Activated naive CD8-positive, alpha-beta T cell treated with anti-CD3 and anti-CD28 coated beads, Interleukin-2, amount 10 ng/mL, durations not matched to agents 7 days and 5 days (primary cell): ENCODE results near the gene FASTKD3. TPM values are rescaled to one million over a fixed set of nuclear protein-coding genes. Genes with fewer than 3 reads are reported as not detected.

Source experiments
- ATAC-seq: fragments of 150-1000 bp; cut with Tn5 transposase; one replicate; pipeline ENCODE4 v1.10.0; 2021; ENCODE audit warnings: low read depth, moderate library complexity
- POLR2A ChIA-PET: fragments of 350-600 bp; sonication (Branson Sonifier 250); formaldehyde crosslinking; loops from one replicate; lab custom pipeline; 2021; ENCODE audit warnings: antibody characterized with exemption; lab: Charles Lee
- DNase-seq: peaks from one replicate; pipeline ENCODE4 v3.0.0; 2021
- H3K27ac Mint-ChIP-seq: one replicate; pipeline ENCODE4 v1.8.0; 2022; ENCODE audit warnings: mild to moderate bottlenecking, mixed read lengths
- H3K27me3 Mint-ChIP-seq: one replicate; pipeline ENCODE4 v1.8.0; 2022; ENCODE audit warnings: mild to moderate bottlenecking, moderate library complexity, mixed read lengths
- H3K36me3 Mint-ChIP-seq: one replicate; pipeline ENCODE4 v1.8.0; 2021; ENCODE audit warnings: mild to moderate bottlenecking, mixed read lengths
- H3K4me1 Mint-ChIP-seq: one replicate; pipeline ENCODE4 v1.8.0; 2021; ENCODE audit warnings: mixed read lengths
- H3K4me3 Mint-ChIP-seq: one replicate; pipeline ENCODE4 v1.8.0; 2022; ENCODE audit warnings: mild to moderate bottlenecking, moderate library complexity, mixed read lengths
- H3K9me3 Mint-ChIP-seq: one replicate; pipeline ENCODE4 v1.8.0; 2021; ENCODE audit warnings: mixed read lengths
- total RNA-seq, 2 experiments: library from RNA; stranded (reverse); gene quantifications; one replicate each; pipeline ENCODE4 v1.2.3, GENCODE V29; 2021

The FASTKD3 gene
- total RNA-seq, 2 experiments from 2014 or later: 11.9 to 14.8 TPM

DNA sequence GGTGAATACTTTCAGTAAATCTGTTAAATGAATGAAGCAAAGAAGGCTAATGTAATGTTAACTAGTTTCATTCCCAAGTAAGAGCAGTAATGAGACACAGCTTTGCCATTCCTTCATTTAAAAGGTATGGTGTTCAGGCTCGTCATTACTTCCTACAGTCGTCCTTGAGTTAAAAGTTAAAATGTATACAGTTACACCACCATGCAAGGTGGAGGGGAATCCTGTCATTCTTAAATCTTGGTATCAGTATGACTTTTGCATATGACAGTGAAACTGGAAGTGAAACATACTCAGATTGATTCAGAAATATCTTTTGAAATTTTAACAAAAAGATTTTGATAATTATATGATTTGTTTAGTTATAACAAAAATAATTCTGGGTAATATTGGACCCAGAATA is 26.0 kb upstream of the FASTKD3 start:
- peaks cover 51% of the 10 kb centered on the region for H3K36me3 Mint-ChIP-seq
- H3K4me3 Mint-ChIP-seq: no peak overlapping the region
- H3K4me1 Mint-ChIP-seq: peaks cover 8% of the 10 kb centered on the region
- H3K27ac Mint-ChIP-seq: no peak overlapping the region
- no peak for DNase-seq
- no peak for ATAC-seq
- no peaks in the 10 kb centered on the region for H3K9me3 Mint-ChIP-seq
- H3K27me3 Mint-ChIP-seq: no peaks in the 10 kb centered on the region
- POLR2A ChIA-PET: no interaction called here

DNA sequence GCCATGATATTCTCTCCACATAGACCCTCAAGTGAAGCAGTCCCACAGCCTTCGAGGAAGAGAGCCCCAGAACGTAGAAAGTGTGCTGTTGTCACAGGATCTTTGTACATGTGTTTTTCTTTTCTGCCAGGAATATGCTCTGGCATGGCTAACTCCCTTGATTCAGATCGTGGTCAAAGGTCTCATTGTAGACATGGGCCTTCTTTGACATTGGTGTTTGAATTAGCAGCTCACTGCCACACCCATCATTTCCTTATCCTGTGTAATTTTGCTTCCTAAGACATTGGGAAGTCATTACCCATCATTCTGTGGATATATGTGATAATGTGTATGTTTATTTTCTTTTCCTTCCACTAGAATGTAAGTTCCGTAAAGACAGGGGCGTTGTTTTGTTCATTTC is 25.6 kb upstream of the FASTKD3 start:
- no peaks in the 10 kb centered on the region for H3K27me3 Mint-ChIP-seq
- ATAC-seq (no peak), DNase-seq (no peak)
- no peaks in the 10 kb centered on the region for H3K9me3 Mint-ChIP-seq
- H3K4me1 Mint-ChIP-seq: peaks cover 8% of the 10 kb centered on the region
- H3K27ac Mint-ChIP-seq: no peak overlapping the region
- POLR2A ChIA-PET: no interaction called here
- H3K36me3 Mint-ChIP-seq: peaks cover 48% of the 10 kb centered on the region
- no peak overlapping the region for H3K4me3 Mint-ChIP-seq

DNA sequence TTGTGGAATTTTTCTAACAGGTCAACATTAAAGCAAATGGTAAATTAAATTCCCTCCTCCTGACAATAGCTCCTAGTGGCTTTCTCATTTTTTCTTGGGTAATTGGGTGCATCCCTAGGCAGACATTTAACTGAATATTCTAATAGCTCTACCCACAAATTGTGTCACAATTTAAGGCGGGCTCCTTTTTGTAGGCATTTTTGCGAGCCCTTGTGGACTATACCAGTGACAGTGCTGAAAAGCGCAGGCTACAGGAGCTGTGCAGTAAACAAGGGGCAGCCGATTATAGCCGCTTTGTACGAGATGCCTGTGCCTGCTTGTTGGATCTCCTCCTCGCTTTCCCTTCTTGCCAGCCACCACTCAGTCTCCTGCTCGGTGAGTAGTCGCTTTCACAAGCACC is 20.1 kb upstream of the FASTKD3 start:
- Mint-ChIP-seq H3K36me3 (peaks cover 22% of the 10 kb centered on the region), H3K27me3 (no peaks in the 10 kb centered on the region), H3K4me3 (no peak overlapping the region), H3K4me1 (peaks cover 5% of the 10 kb centered on the region), H3K27ac (no peak overlapping the region), H3K9me3 (no peaks in the 10 kb centered on the region)
- no peak for DNase-seq
- ATAC-seq: no peak
- POLR2A ChIA-PET: no interaction called here

DNA sequence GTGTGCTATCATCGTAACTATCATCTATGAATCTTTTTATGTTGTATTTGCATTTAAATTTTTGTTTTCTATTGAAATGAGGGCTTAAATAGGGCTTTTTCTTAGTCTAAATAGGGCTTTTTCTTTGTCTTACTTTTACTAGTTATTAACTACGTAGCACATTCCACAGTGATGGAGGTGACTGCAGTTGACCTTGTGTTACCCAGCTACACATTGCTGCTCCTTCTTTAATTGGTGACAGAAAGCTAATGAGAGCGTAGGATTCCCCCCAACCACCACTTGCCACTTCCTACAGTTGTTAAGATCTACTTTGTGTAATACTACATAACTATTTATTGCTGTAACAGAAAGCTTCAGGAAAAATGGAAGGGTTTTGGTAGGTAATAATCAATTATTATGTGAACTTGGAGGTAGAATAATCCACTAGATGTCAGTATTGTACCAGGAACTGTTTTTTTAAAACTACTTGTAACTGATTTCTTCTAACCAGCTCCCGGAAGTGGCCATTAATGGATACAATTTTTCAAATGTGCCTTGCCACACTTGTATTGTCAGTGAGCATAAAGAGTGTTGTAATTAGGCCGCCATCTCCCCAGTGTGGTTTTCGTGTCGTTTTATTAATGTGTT is 18.1 kb upstream of the FASTKD3 start:
- POLR2A ChIA-PET: interaction anchor here (1.1 to 1.3 kb wide), 2 partner anchors 10 to 19 kb away, joined by 3 read pairs; partner anchors contain the start of genes FASTKD3 and MTRR
- Mint-ChIP-seq H3K4me3 (no peak overlapping the region), H3K36me3 (peaks cover 16% of the 10 kb centered on the region), H3K9me3 (no peaks in the 10 kb centered on the region), H3K4me1 (peaks cover 4% of the 10 kb centered on the region), H3K27ac (no peak overlapping the region), H3K27me3 (no peaks in the 10 kb centered on the region)
- DNase-seq: no peak
- ATAC-seq: no peak

DNA sequence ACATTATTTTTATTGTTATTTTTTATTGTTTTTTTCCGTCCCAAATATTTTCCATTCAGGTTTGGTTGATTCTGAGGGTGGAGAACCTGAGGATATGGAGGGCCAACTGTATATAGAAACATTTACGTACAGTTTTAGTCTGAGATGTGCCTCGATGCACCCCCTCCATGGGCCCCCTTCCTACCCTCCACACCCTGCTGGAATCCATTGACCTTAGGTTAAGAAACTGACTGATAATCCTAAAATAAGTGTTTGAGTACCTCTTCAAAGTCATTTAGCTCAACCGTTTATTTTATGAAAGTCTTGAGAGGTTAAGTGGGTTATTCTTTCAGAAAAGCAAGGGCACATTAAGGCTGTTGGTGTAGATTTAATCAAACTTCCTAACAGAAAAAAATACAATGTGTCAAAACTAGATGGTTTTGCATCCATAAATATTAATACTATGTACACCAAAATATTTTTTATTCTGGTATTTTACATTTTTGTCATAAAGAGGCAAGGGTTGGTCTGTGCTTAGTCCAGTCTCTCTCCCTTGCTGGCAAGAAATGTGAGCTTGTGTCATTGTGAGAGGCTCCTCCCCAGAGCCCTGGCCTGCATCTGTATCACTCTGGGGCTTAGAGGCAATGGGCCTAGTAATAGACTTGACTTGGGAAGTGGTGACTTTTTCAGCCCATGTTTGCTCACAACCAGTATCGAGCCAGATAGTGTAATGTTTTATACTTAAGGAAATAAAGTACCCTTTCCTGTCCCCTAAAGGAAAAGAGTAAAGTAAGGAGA is 15.8 kb upstream of the FASTKD3 start:
- H3K9me3 Mint-ChIP-seq: no peaks in the 10 kb centered on the region
- H3K27ac Mint-ChIP-seq: no peak overlapping the region
- ATAC-seq (no peak), DNase-seq (no peak)
- POLR2A ChIA-PET: no interaction called here
- H3K4me1 Mint-ChIP-seq: peaks cover 6% of the 10 kb centered on the region
- H3K27me3 Mint-ChIP-seq: no peaks in the 10 kb centered on the region
- H3K4me3 Mint-ChIP-seq: no peak overlapping the region
- H3K36me3 Mint-ChIP-seq: peaks cover 14% of the 10 kb centered on the region

DNA sequence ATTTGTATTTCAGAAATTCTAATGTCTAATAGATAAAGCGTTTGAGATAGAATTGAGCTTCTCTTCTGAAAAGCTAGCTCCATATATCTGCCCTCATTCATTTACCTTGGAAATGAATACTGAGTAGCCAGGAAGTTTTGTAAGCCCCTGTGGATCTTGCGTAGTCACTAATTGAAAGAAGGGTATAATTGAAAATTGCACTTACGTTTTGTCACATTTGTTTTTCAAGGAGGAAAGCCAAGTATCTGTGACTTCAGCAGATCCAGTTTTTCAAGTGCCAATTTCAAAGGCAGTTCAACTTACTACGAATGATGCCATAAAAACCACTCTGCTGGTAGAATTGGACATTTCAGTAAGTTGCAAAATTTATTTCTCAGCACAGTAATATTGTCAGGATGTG is 14.1 kb upstream of the FASTKD3 start:
- Mint-ChIP-seq H3K27ac (no peak overlapping the region), H3K27me3 (no peaks in the 10 kb centered on the region), H3K4me3 (no peak overlapping the region), H3K9me3 (no peaks in the 10 kb centered on the region), H3K36me3 (peaks cover 21% of the 10 kb centered on the region), H3K4me1 (peaks cover 14% of the 10 kb centered on the region)
- ATAC-seq: no peak
- POLR2A ChIA-PET: no interaction called here
- DNase-seq: no peak

DNA sequence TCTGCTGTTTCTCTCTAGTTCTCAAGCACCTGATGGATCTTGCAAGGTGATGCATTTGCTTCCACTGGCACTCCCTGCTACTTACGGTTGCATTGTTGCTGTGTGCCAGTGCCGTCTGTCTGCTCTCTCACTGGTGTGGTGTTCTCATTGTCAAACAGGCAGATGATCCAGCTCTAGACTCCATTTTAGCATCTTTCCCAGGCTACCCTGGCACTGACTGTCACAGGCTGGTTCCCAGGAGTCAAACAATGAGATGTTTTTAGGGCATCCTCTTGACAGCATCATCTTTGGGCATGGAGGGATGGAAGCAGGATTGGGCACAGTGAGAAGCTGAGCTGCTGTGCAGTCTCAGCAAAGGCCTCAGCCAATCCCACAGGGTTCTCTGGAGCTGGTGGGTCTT is 13.0 kb upstream of the FASTKD3 start:
- POLR2A ChIA-PET: interaction anchor here (1.1 kb wide), 1 partner anchor 13 kb away, joined by 3 read pairs; the partner anchor contains the start of genes FASTKD3 and MTRR
- no peaks in the 10 kb centered on the region for H3K9me3 Mint-ChIP-seq
- H3K4me3 Mint-ChIP-seq: no peak overlapping the region
- ATAC-seq: no peak
- DNase-seq: no peak
- H3K36me3 Mint-ChIP-seq: peaks cover 24% of the 10 kb centered on the region
- H3K27me3 Mint-ChIP-seq: no peaks in the 10 kb centered on the region
- H3K27ac Mint-ChIP-seq: no peak overlapping the region
- H3K4me1 Mint-ChIP-seq: peaks cover 13% of the 10 kb centered on the region

DNA sequence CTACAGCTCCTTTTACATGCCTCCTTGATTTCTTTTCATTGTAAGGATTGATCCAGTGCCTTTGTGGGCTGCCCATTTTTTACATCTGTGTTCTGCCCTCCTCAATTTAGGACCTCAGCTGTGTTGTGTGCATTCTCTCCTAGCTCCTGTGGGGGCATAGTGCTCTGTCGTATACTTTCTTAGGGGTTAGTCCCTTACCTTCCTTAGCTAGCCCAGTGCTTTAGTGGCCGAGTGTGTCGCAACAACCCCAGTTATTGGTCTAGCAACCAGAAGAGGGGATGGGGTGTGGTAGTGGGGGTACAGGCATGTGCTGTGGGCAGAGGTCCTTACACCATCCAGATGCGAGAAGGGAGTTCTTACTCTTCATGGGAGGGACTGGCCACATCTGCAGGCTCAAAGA is 12.3 kb upstream of the FASTKD3 start:
- Mint-ChIP-seq H3K4me1 (peaks cover 15% of the 10 kb centered on the region), H3K9me3 (no peaks in the 10 kb centered on the region), H3K36me3 (peaks cover 28% of the 10 kb centered on the region), H3K27me3 (no peaks in the 10 kb centered on the region), H3K4me3 (no peak overlapping the region), H3K27ac (no peak overlapping the region)
- POLR2A ChIA-PET: interaction anchor here (1.1 kb wide), 1 partner anchor 12 kb away, joined by 3 read pairs; the partner anchor contains the start of genes FASTKD3 and MTRR
- no peak for ATAC-seq
- DNase-seq: no peak

DNA sequence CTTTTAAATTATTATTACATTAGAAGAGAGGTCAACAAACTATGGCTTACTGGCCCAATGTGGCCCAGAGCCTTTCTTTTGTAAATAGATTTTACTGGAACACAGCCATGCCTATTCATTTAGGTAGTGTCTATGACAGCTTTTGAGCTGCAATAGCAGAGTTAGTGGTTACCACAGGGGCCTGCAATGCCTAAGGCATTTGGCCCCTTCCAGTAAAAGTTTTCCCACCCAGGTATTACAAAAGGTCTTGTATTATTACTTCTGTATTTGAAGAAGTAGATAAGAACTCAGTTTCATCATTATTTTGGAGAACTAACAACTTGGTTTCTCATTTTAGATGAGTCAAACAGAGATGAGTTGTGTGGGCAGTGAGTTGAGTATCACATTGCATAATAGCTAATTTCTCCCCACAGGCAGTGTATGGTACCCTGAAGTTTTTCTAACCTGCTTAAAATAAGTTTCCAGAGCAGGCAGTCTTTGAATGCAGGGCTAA is 9.6 kb upstream of the FASTKD3 start:
- Mint-ChIP-seq H3K4me1 (peaks cover 21% of the 10 kb centered on the region), H3K27me3 (no peaks in the 10 kb centered on the region), H3K9me3 (no peaks in the 10 kb centered on the region), H3K4me3 (no peak overlapping the region), H3K27ac (no peak overlapping the region), H3K36me3 (peaks cover 25% of the 10 kb centered on the region)
- ATAC-seq: peak; percentile 52
- DNase-seq: no peak
- POLR2A ChIA-PET: interaction anchor here (0.9 kb wide), 1 partner anchor 9 kb away, joined by 3 read pairs; the partner anchor contains the start of genes FASTKD3 and MTRR

DNA sequence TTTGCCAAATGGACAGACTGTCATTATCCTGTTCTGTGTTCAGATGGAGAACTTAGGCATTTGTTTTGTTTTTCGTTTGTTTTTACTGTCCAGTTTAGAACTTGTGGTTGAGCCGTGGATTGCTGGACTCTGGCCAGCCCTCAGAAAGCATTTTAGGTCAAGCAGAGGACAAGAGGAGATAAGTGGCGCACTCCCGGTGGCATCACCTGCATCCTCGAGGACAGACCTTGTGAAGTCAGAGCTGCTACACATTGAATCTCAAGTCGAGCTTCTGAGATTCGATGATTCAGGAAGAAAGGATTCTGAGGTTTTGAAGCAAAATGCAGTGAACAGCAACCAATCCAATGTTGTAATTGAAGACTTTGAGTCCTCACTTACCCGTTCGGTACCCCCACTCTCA is 9.0 kb upstream of the FASTKD3 start:
- Mint-ChIP-seq H3K27ac (no peak overlapping the region), H3K36me3 (peaks cover 25% of the 10 kb centered on the region), H3K4me1 (peaks cover 25% of the 10 kb centered on the region), H3K27me3 (no peaks in the 10 kb centered on the region), H3K9me3 (no peaks in the 10 kb centered on the region), H3K4me3 (no peak overlapping the region)
- ATAC-seq (no peak), DNase-seq (no peak)
- POLR2A ChIA-PET: no interaction called here

DNA sequence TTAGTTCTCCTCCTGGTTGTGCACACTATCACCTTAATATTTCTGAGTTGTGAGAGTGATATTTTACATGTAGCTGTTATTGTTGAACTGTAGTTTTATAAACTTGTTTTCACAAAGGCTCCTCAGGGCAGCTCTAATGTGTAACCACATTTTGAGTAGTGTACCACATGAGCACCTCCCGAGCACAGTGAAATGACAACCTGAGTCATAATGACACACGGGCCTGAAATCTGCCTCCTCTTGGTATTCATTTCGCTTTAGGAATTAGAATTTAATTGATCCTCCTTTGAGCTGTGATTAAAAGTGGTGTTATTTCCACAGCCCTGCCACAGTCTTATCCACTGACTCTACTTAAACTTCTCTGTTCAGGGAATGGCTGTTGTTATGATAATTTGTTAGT is 8.0 kb upstream of the FASTKD3 start:
- H3K9me3 Mint-ChIP-seq: no peaks in the 10 kb centered on the region
- POLR2A ChIA-PET: interaction anchor here (1.0 kb wide), 1 partner anchor 10 kb away, joined by 3 read pairs; no protein-coding TSS in a partner anchor
- ATAC-seq (no peak), DNase-seq (no peak)
- no peaks in the 10 kb centered on the region for H3K27me3 Mint-ChIP-seq
- peaks cover 26% of the 10 kb centered on the region for H3K36me3 Mint-ChIP-seq
- no peak overlapping the region for H3K27ac Mint-ChIP-seq
- H3K4me1 Mint-ChIP-seq: peaks cover 32% of the 10 kb centered on the region
- no peak overlapping the region for H3K4me3 Mint-ChIP-seq

DNA sequence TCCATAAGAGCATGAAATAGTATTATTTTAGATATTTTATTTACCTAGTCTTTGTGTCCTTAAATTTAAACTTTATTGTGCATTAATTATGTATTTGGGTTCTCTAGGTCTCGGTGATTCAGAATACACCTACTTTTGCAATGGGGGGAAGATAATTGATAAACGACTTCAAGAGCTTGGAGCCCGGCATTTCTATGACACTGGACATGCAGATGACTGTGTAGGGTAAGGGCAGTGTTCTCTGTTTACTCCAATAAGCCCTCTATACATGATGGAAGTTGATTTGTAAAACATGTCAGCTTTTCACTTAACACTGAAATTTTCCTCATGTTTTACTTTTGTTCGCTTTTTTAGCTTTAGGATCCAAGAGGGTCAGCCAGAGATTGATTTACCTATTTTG is 6.3 kb upstream of the FASTKD3 start:
- Mint-ChIP-seq H3K27ac (no peak overlapping the region), H3K27me3 (no peaks in the 10 kb centered on the region), H3K36me3 (peaks cover 24% of the 10 kb centered on the region), H3K9me3 (no peaks in the 10 kb centered on the region), H3K4me1 (peaks cover 46% of the 10 kb centered on the region), H3K4me3 (no peak overlapping the region)
- no peak for ATAC-seq
- POLR2A ChIA-PET: no interaction called here
- DNase-seq: no peak

DNA sequence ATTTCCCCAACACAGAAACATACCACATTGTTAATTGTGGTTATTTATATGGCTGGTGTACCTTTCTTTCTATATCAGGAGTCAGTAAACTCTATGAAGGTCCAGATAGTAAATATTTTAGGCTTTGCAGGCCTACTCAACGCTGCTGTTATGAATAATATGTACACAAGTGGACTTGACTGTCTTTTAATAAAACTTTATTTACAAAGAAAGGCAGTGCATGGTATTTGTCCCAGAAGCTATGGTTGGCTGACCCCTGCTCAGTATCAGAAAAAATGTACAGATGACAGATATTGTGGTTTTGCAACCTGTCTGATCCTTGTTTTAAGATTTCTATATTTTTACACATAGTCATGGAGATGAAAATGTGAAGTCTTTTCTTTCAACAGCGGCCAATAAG is 5.8 kb upstream of the FASTKD3 start:
- ATAC-seq (no peak), DNase-seq (no peak)
- H3K27me3 Mint-ChIP-seq: no peaks in the 10 kb centered on the region
- peaks cover 24% of the 10 kb centered on the region for H3K36me3 Mint-ChIP-seq
- POLR2A ChIA-PET: no interaction called here
- peaks cover 49% of the 10 kb centered on the region for H3K4me1 Mint-ChIP-seq
- no peaks in the 10 kb centered on the region for H3K9me3 Mint-ChIP-seq
- H3K4me3 Mint-ChIP-seq: no peak overlapping the region
- H3K27ac Mint-ChIP-seq: no peak overlapping the region

DNA sequence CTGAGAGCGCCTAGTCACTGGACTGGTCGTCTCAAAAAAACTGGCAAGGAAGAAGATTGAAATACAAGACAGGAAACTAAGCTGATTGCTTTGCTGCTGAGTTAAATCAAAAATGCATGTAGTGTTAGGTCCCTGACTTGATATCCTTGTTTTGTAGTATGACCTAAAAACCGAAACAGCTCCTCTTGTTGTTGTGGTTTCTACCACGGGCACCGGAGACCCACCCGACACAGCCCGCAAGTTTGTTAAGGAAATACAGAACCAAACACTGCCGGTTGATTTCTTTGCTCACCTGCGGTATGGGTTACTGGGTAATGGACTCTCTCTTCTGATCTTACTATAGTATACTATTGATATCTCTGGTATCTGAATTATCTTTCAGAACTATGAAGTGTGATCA is 4.4 kb upstream of the FASTKD3 start:
- peaks cover 45% of the 10 kb centered on the region for H3K4me1 Mint-ChIP-seq
- peak overlapping the region; percentile 74 for H3K27ac Mint-ChIP-seq
- DNase-seq (no peak), ATAC-seq (no peak)
- peaks cover 19% of the 10 kb centered on the region for H3K36me3 Mint-ChIP-seq
- no peaks in the 10 kb centered on the region for H3K27me3 Mint-ChIP-seq
- no peaks in the 10 kb centered on the region for H3K9me3 Mint-ChIP-seq
- POLR2A ChIA-PET: no interaction called here
- peak overlapping the region; percentile 46 for H3K4me3 Mint-ChIP-seq
